Measurements from ENCODE around the gene PYCARD. TPM values are rescaled to one million over a fixed set of nuclear protein-coding genes. Genes with fewer than 3 reads are reported as not detected.
A peak's percentile ranks its signal among the peaks of the same experiment; 100 is the strongest.

Gene PYCARD
- total and polyA plus RNA-seq, 2 donors (not counting 3 experiments of a cell fraction or from before 2014, with no cell fraction given): 19.1 to 40.1 TPM

DNA sequence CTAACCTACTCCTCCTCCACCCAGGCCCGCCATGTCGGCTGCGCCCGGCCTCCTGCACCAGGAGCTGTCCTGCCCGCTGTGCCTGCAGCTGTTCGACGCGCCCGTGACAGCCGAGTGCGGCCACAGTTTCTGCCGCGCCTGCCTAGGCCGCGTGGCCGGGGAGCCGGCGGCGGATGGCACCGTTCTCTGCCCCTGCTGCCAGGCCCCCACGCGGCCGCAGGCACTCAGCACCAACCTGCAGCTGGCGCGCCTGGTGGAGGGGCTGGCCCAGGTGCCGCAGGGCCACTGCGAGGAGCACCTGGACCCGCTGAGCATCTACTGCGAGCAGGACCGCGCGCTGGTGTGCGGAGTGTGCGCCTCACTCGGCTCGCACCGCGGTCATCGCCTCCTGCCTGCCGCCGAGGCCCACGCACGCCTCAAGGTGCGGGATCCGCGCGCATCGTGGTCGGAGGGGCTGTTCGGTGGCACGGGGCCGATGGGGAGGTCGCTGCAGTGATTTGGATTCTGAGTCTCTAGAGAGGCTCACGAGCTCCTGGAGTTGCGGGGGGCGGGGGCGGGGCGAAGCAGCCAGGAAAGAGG is 12.2 kb upstream of the PYCARD start:
- intact Hi-C loops (cut with micrococcal nuclease): no loop called here
- CTCF ChIA-PET: interaction anchor here (0.6 to 2.2 kb wide), 5 partner anchors 13 to 653 kb away, joined by 3 to 6 read pairs (median 4); partner anchors contain the start of gene PYCARD
- Histone ChIP-seq H3K27me3 (ENCODE audit: control insufficient read depth in 2 of 2, insufficient read depth in 2 of 2, low read length in 2 of 2) (peaks cover 28 to 34% of the 10 kb centered on the region in 2 experiments), H3K4me1 (ENCODE audit: control insufficient read depth, extremely low read depth, insufficient read depth, low read length) (no peaks in the 10 kb centered on the region), H4K20me1 (replicated peaks; ENCODE audit: control insufficient read depth, extremely low read depth, insufficient read depth, low read length) (no peaks in the 10 kb centered on the region), H3K9me3 (replicated peaks; ENCODE audit: control insufficient read depth, insufficient read depth, low read length) (no peaks in the 10 kb centered on the region), H3K4me3 (replicated peaks in 1 of 3; ENCODE audit: insufficient read depth in 1 of 3, low read depth in 1 of 3, low read length in 3 of 3) (no peak overlapping the region), H3K9ac (replicated peaks; ENCODE audit: extremely low read depth, insufficient read depth, low read length) (no peak overlapping the region), H3K4me2 (ENCODE audit: insufficient read depth, low read length) (peak overlapping the region; percentile 10), H3K9me1 (replicated peaks; ENCODE audit: control insufficient read depth, extremely low read depth, insufficient read depth, low read length) (no peaks in the 10 kb centered on the region), H3K27ac (ENCODE audit: insufficient read depth, low read depth, low read length) (no peak overlapping the region), H3K79me2 (ENCODE audit: control insufficient read depth, insufficient read depth, low read length) (no peaks in the 10 kb centered on the region), H3K36me3 (ENCODE audit: control insufficient read depth in 2 of 2, extremely low read depth in 1 of 2, insufficient read depth in 2 of 2, low read length in 2 of 2) (no peaks in the 10 kb centered on the region), H2AFZ (ENCODE audit: low read depth, low read length) (peak overlapping the region; percentile 42)
- TF ChIP-seq CTCF (IDR thresholded peaks at IDR 0.05; ENCODE audit: extremely low read depth in 1 of 2, insufficient read depth in 1 of 2, low read depth in 1 of 2, low read length in 2 of 2) (no peak), FOS (IDR thresholded peaks at IDR 0.05; ENCODE audit: borderline replicate concordance, insufficient read depth, low read length) (no peak), POLR2A (IDR thresholded peaks at IDR 0.05; ENCODE audit: low read depth, low read length) (no peak), JUN (IDR thresholded peaks at IDR 0.05; ENCODE audit: borderline replicate concordance, insufficient read depth, insufficient read length, low read depth) (no peak), MAX (IDR thresholded peaks at IDR 0.05; ENCODE audit: insufficient read depth, insufficient read length) (no peak)
- POLR2A ChIA-PET: no interaction called here
- FAIRE-seq (no peak), DNase-seq (ENCODE audit: low read depth, low spot score) (no peak)
- dilution Hi-C loops (cut with MboI; ENCODE audit: extremely low pct_ligation_motif_present, low sequenced_read_pairs): no loop called here
- BruUV-seq (replicated peaks): no TSS peak
